B cell (primary cell): Measurements from ENCODE around the gene RASSF4. TPM values are rescaled to one million over a fixed set of nuclear protein-coding genes. Genes with fewer than 3 reads are reported as not detected.

Experiments used
- ATAC-seq: fragments of 200-7000 bp; cut with Tn5 transposase; one replicate; pipeline ENCODE4 v1.10.0; 2021; ENCODE audit warnings: low read depth, mild to moderate bottlenecking, moderate number of reproducible peaks, moderate library complexity
- CTCF ChIA-PET: fragments of 350-600 bp; sonication (Branson Sonifier 250); formaldehyde crosslinking; loops from one replicate; lab custom pipeline; 2021; ENCODE audit warnings: antibody characterized with exemption, inconsistent platforms; lab: Charles Lee
- POLR2A ChIA-PET: fragments of 350-600 bp; sonication (Branson Sonifier 250); formaldehyde crosslinking; loops from one replicate; lab custom pipeline; 2021; ENCODE audit warnings: antibody characterized with exemption; lab: Charles Lee
- DNase-seq: peaks from one replicate; pipeline ENCODE4 v3.0.0; 2013
- H2AFZ ChIP-seq: 2 replicates; pipeline ENCODE4 v1.6.1; 2012; ENCODE audit warnings: mild to moderate bottlenecking, low read depth, low read length; ENCODE audit not compliant: insufficient read depth, poor library complexity, severe bottlenecking
- H3K27ac ChIP-seq, 2 donors: 1 replicate in 1 of 2; 2 replicates in 1 of 2; pipeline ENCODE4 v1.5.1; 2012 to 2013; ENCODE audit warnings: low read length in 2 of 2, mild to moderate bottlenecking in 2 of 2, moderate library complexity in 1 of 2
- H3K27me3 ChIP-seq, 4 experiments: fragments of 200-600 bp in 1 of 4; sonication (generic) in 1 of 4; replicated peaks in 1 of 4; 1 replicate in 2 of 4; 2 replicates in 2 of 4; pipeline versions ENCODE4 v1.6.1 to v1.7.0; 2013 to 2016; ENCODE audit warnings: low read length in 3 of 4, mild to moderate bottlenecking in 2 of 4, mixed read lengths in 1 of 4, moderate library complexity in 1 of 4; ENCODE audit not compliant: insufficient read depth in 4 of 4, control insufficient read depth in 3 of 4; ENCODE audit errors: control extremely low read depth in 1 of 4
- H3K36me3 ChIP-seq, 2 experiments: replicated peaks in 1 of 2; 1 replicate in 1 of 2; 2 replicates in 1 of 2; pipeline versions ENCODE4 v1.6.1 to v1.7.1; 2013; ENCODE audit warnings: low read length in 1 of 2; ENCODE audit not compliant: insufficient read depth in 2 of 2, control insufficient read depth in 1 of 2; ENCODE audit errors: control extremely low read depth in 1 of 2, extremely low read depth in 1 of 2
- H3K4me1 ChIP-seq, 2 donors: fragments of 200-600 bp in 1 of 2; sonication (generic) in 1 of 2; 1 replicate in 1 of 2; 2 replicates in 1 of 2; pipeline versions ENCODE4 v1.5.1 to v1.6.1; 2013 to 2017; ENCODE audit warnings: low read length in 2 of 2; ENCODE audit not compliant: control insufficient read depth in 2 of 2, insufficient read depth in 2 of 2
- H3K4me2 ChIP-seq: replicated peaks from 2 replicates; pipeline ENCODE3; 2012; ENCODE audit warnings: mild to moderate bottlenecking, low read depth, low read length; ENCODE audit not compliant: poor library complexity, severe bottlenecking
- H3K4me3 ChIP-seq, 5 experiments: fragments of 200-600 bp in 1 of 5; sonication (generic) in 1 of 5; 1 replicate in 3 of 5; 2 replicates in 2 of 5; pipeline versions ENCODE4 v1.5.1 to v1.7.0; 2011 to 2016; ENCODE audit warnings: low read length in 4 of 5, mild to moderate bottlenecking in 4 of 5, low read depth in 2 of 5, control low read depth in 1 of 5, moderate library complexity in 1 of 5; ENCODE audit not compliant: insufficient read depth in 1 of 5; ENCODE audit errors: control extremely low read depth in 1 of 5, extremely low read depth in 1 of 5
- H3K79me2 ChIP-seq: fragments of 200-600 bp; sonication (generic); one replicate; pipeline ENCODE4 v1.6.0; 2016; ENCODE audit warnings: low read length; ENCODE audit not compliant: control insufficient read depth, insufficient read depth
- H3K9ac ChIP-seq: fragments of 200-600 bp; sonication (generic); 2 replicates; pipeline ENCODE4 v1.6.1; 2017; ENCODE audit warnings: mild to moderate bottlenecking, low read length, moderate library complexity
- H3K9me3 ChIP-seq, 3 donors: one replicate each; pipeline versions ENCODE4 v1.6.1 to v1.7.1; 2013; ENCODE audit warnings: low read length in 2 of 3; ENCODE audit not compliant: control insufficient read depth in 2 of 3, insufficient read depth in 1 of 3; ENCODE audit errors: control extremely low read depth in 1 of 3
- H4K20me1 ChIP-seq: 2 replicates; pipeline ENCODE4 v1.6.0; 2012; ENCODE audit warnings: mild to moderate bottlenecking, low read length; ENCODE audit not compliant: insufficient read depth, control insufficient read depth, poor library complexity, severe bottlenecking
- H3K27ac Mint-ChIP-seq: one replicate; pipeline ENCODE4 v1.8.0; 2021; ENCODE audit warnings: mixed read lengths
- H3K27me3 Mint-ChIP-seq: one replicate; pipeline ENCODE4 v1.8.0; 2021; ENCODE audit warnings: mixed read lengths
- H3K4me1 Mint-ChIP-seq: one replicate; pipeline ENCODE4 v1.8.0; 2021; ENCODE audit warnings: mixed read lengths
- H3K4me3 Mint-ChIP-seq: one replicate; pipeline ENCODE4 v1.8.0; 2021; ENCODE audit warnings: mixed read lengths
- H3K9me3 Mint-ChIP-seq: one replicate; pipeline ENCODE4 v1.8.0; 2022; ENCODE audit warnings: mixed read lengths; ENCODE audit not compliant: insufficient read depth
- EZH2 ChIP-seq: IDR thresholded peaks from 2 replicates; pipeline ENCODE4 v1.6.1; 2012; ENCODE audit warnings: borderline replicate concordance, low read depth, mild to moderate bottlenecking, moderate library complexity, low read length; ENCODE audit not compliant: insufficient read depth, poor library complexity, severe bottlenecking
- WGBS: methylation state at CpG from one replicate; pipeline ENCODE4 v1.1.5; 2013; ENCODE audit warnings: missing lambda C conversion rate; ENCODE audit not compliant: insufficient coverage; 5-methylcytosine and 5-hydroxymethylcytosine counted together
- intact Hi-C: fragments of 100-400 bp; cut with micrococcal nuclease; formaldehyde crosslinking; loops from one replicate; pipeline ENCODE4 v1.10.0; 2022
- polyA plus RNA-seq: library from polyadenylated mRNA; depleted of rRNA; stranded (reverse); fragments of >200 nt; gene quantifications from 2 replicates; pipeline ENCODE4 v1.2.3, GENCODE V29; 2012
- total RNA-seq, 2 donors: library from RNA; stranded (reverse); fragments of 120-200 nt in 1 of 2; gene quantifications; 1 replicate in 1 of 2; 2 replicates in 1 of 2; pipeline versions ENCODE4 v1.2.3 to v1.2.4, GENCODE V29; 2013 to 2022
- TF ChIP-seq, protein P1 (sequence below): fragments of 200-600 bp; IDR thresholded peaks from one replicate; pipeline ENCODE4 v1.8.0; 2022; ENCODE audit warnings: antibody characterized with exemption, mild to moderate bottlenecking

The RASSF4 gene
- total and polyA plus RNA-seq, 2 donors (not counting 1 experiment from before 2014, with no cell fraction given): 1.9 to 2.6 TPM

DNA sequence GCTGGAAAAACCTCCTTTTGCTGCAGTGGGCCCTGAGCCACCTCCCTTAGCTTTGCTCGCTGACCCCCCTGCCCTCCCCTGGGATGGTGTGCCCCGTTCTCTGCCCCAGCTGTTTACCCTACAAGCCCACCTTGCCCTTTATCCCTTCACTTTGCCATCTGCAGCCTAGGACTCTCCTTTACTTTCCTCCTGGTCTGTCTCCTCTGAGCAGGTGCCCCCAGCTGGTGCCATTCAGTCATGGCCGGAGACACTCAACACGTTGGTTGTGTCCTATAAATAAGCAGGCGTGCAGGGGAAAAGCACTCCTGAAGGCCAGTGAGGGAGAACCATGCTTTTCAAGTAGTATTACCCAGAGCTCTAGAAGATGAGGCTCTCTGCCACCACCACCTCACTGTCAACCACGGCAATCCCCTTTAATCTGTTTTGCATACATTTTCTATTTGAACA lies 6.1 kb downstream of the RASSF4 start:
- H2AFZ ChIP-seq: peak overlapping the region; percentile 31
- no peak overlapping the region for H3K9ac ChIP-seq
- no peaks in the 10 kb centered on the region for H3K79me2 ChIP-seq
- no peak for ATAC-seq
- 43% methylated on average over 4 of the region's 6 CpGs for WGBS
- H3K36me3 ChIP-seq: no peaks in the 10 kb centered on the region
- H3K4me3 ChIP-seq: no peak overlapping the region
- H4K20me1 ChIP-seq: no peaks in the 10 kb centered on the region
- no peak for DNase-seq
- H3K27ac ChIP-seq: no peak overlapping the region
- intact Hi-C loops: loop anchor here (1.0 kb wide), 1 partner anchor 10 kb away; no protein-coding TSS in a partner anchor
- peak overlapping the region; percentile 42 for H3K27ac Mint-ChIP-seq
- H3K4me1 ChIP-seq: peaks cover 46 to 70% of the 10 kb centered on the region in 2 donors
- no peaks in the 10 kb centered on the region for H3K9me3 ChIP-seq
- peak overlapping the region; percentile 14 for H3K4me2 ChIP-seq
- H3K4me3 Mint-ChIP-seq: no peak overlapping the region
- TF ChIP-seq EZH2: no peak
- TF ChIP-seq, protein P1, sequence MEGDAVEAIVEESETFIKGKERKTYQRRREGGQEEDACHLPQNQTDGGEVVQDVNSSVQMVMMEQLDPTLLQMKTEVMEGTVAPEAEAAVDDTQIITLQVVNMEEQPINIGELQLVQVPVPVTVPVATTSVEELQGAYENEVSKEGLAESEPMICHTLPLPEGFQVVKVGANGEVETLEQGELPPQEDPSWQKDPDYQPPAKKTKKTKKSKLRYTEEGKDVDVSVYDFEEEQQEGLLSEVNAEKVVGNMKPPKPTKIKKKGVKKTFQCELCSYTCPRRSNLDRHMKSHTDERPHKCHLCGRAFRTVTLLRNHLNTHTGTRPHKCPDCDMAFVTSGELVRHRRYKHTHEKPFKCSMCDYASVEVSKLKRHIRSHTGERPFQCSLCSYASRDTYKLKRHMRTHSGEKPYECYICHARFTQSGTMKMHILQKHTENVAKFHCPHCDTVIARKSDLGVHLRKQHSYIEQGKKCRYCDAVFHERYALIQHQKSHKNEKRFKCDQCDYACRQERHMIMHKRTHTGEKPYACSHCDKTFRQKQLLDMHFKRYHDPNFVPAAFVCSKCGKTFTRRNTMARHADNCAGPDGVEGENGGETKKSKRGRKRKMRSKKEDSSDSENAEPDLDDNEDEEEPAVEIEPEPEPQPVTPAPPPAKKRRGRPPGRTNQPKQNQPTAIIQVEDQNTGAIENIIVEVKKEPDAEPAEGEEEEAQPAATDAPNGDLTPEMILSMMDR: no peak
- peaks cover 67% of the 10 kb centered on the region for H3K4me1 Mint-ChIP-seq
- CTCF ChIA-PET: interaction anchor here (0.7 to 4.2 kb wide), 5 partner anchors 8 to 34 kb away, joined by 3 to 24 read pairs (median 3); partner anchors contain the start of gene DEPP1
- POLR2A ChIA-PET: no interaction called here
- H3K27me3 Mint-ChIP-seq: no peaks in the 10 kb centered on the region
- H3K27me3 ChIP-seq: peaks cover 0 to 2% (median 0%) of the 10 kb centered on the region in 4 experiments
- H3K9me3 Mint-ChIP-seq: no peaks in the 10 kb centered on the region

DNA sequence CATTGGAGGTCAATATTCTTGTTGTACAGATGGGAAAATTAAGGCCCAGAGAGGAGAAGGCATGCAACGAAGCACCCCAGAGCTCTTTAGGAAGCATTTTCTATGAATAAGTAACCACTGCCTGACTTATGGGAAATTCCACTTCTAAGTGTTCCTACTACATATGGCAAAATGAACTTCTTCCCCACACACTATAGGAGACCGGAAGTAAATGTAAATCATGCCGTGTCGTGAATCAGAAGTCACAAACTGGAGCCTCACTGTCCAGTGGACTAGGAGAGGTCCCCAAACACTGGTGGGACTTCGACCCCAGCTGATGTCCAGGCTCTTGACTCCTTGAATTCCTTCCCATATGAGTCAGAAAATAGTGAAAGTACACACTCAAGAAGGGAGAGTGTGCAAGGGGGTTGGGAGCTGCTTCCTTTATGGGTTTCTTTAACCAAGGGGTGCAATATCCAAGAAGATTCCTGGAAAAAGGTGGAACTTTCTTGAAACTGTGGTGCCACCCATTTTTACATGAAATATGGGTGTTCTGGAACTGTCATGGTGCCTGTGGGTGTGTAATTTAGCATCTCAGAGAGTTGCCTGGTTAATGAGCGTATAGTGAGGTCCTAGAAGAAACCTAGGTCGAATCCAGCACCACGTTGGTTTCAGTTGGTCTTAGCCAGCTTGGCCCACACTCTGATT lies 6.7 kb downstream of the RASSF4 start:
- intact Hi-C loops: loop anchor here (1.0 kb wide), 1 partner anchor 9 kb away; no protein-coding TSS in a partner anchor
- Histone ChIP-seq H3K9ac (no peak overlapping the region), H3K79me2 (no peaks in the 10 kb centered on the region), H3K27me3 (peaks cover 0 to 2% (median 0%) of the 10 kb centered on the region in 4 experiments), H3K27ac (no peak overlapping the region), H2AFZ (peak overlapping the region; percentile 31), H3K4me3 (no peak overlapping the region), H3K4me1 (peaks cover 46 to 64% of the 10 kb centered on the region in 2 donors), H3K9me3 (no peaks in the 10 kb centered on the region), H4K20me1 (no peaks in the 10 kb centered on the region), H3K36me3 (no peaks in the 10 kb centered on the region), H3K4me2 (peak overlapping the region; percentile 14)
- 30% methylated on average over 2 of the region's 8 CpGs for WGBS
- ATAC-seq (no peak), DNase-seq (no peak)
- Mint-ChIP-seq H3K27me3 (no peaks in the 10 kb centered on the region), H3K4me1 (peaks cover 63% of the 10 kb centered on the region), H3K9me3 (no peaks in the 10 kb centered on the region), H3K27ac (no peak overlapping the region), H3K4me3 (no peak overlapping the region)
- TF ChIP-seq, protein P1: no peak
- TF ChIP-seq EZH2: no peak
- ChIA-PET POLR2A (no interaction called here), CTCF (interaction anchor here (0.7 to 4.2 kb wide), 5 partner anchors 7 to 34 kb away, joined by 3 to 24 read pairs (median 3); partner anchors contain the start of gene DEPP1)
